Calu3 (cell line): ENCODE data around the gene MAMLD1. TPM values are rescaled to one million over a fixed set of nuclear protein-coding genes. Genes with fewer than 3 reads are reported as not detected.

Source experiments
- BruUV-seq: library from RNA; stranded (reverse); fragments of 400-500 nt; replicated peaks from 2 replicates; lab custom pipeline; 2021; lab: Mats Ljungman, UMichigan
- CTCF ChIA-PET: fragments of 300-600 bp; sonication (Branson Sonifier 250); formaldehyde crosslinking; loops from one replicate; lab custom pipeline; 2022; ENCODE audit warnings: antibody characterized with exemption; lab: Charles Lee
- DNase-seq: peaks from one replicate; pipeline ENCODE4 v3.0.0; 2022
- H3K27ac Mint-ChIP-seq: one replicate; pipeline ENCODE4 v1.8.0; 2022; ENCODE audit warnings: mixed read lengths; ENCODE audit not compliant: unreplicated experiment
- H3K27me3 Mint-ChIP-seq: one replicate; pipeline ENCODE4 v1.8.0; 2022; ENCODE audit warnings: mixed read lengths; ENCODE audit not compliant: unreplicated experiment
- H3K36me3 Mint-ChIP-seq: one replicate; pipeline ENCODE4 v1.8.0; 2022; ENCODE audit warnings: mild to moderate bottlenecking, moderate library complexity, mixed read lengths; ENCODE audit not compliant: insufficient read depth, unreplicated experiment
- H3K4me1 Mint-ChIP-seq: one replicate; pipeline ENCODE4 v1.8.0; 2022; ENCODE audit warnings: mild to moderate bottlenecking, low read depth, mixed read lengths; ENCODE audit not compliant: unreplicated experiment
- H3K4me3 Mint-ChIP-seq: one replicate; pipeline ENCODE4 v1.8.0; 2022; ENCODE audit warnings: mild to moderate bottlenecking, low read depth, moderate library complexity, mixed read lengths; ENCODE audit not compliant: unreplicated experiment
- H3K9me3 Mint-ChIP-seq: one replicate; pipeline ENCODE4 v1.8.0; 2022; ENCODE audit warnings: low read depth, mixed read lengths; ENCODE audit not compliant: unreplicated experiment
- CTCF ChIP-seq: fragments of 200-600 bp; IDR thresholded peaks from one replicate; pipeline ENCODE4 v1.8.0; 2022; ENCODE audit warnings: antibody characterized with exemption; ENCODE audit not compliant: unreplicated experiment
- intact Hi-C: fragments of 100-400 bp; cut with micrococcal nuclease; formaldehyde crosslinking; loops from one replicate; pipeline ENCODE4 v1.10.0; 2022; ENCODE audit not compliant: unreplicated experiment
- total RNA-seq: library from RNA; stranded (reverse); gene quantifications from 2 replicates; pipeline ENCODE4 v1.2.3, GENCODE V29; 2022

MAMLD1 gene
- total RNA-seq, 1 experiment from 2014 or later, result 8.8 TPM

GRCh38 chrX:150454083-150454482 is 91.0 kb downstream of the MAMLD1 start:
- CTCF ChIA-PET, result no interaction called here
- intact Hi-C loops, result no loop called here
- Mint-ChIP-seq H3K4me3 (no peak overlapping the region), H3K27me3 (no peaks in the 10 kb centered on the region), H3K9me3 (no peaks in the 10 kb centered on the region), H3K27ac (no peak overlapping the region), H3K4me1 (no peaks in the 10 kb centered on the region), H3K36me3 (no peaks in the 10 kb centered on the region)
- TF ChIP-seq CTCF, result no peak
- no peak for DNase-seq
- no TSS peak for BruUV-seq

GRCh38 chrX:150454508-150455214 is 91.5 kb downstream of the MAMLD1 start:
- Mint-ChIP-seq H3K4me1 (no peaks in the 10 kb centered on the region), H3K27me3 (no peaks in the 10 kb centered on the region), H3K27ac (no peak overlapping the region), H3K4me3 (no peak overlapping the region), H3K36me3 (no peaks in the 10 kb centered on the region), H3K9me3 (no peaks in the 10 kb centered on the region)
- TF ChIP-seq CTCF, result no peak
- no TSS peak for BruUV-seq
- intact Hi-C loops, result no loop called here
- DNase-seq, result no peak
- CTCF ChIA-PET, result no interaction called here

DNA sequence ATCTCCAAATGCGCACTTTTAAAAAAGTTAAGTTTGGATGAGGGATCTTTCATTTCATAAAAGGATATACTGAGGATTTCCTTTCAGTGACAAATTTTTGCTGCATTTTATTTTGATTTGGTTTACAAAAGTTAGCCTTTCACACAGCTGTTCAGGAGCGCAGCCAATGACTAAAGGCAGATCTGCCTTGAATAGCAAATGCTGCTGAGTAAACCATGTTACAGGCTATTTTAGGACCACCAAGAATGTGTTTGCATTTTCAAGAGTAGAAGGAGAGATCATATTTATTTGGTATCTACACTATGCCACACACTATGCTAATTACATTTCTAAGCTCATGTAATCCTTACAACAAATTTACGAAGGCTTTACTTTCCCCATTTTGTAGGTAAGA is 92.1 kb downstream of the MAMLD1 start:
- CTCF ChIA-PET, result no interaction called here
- no peaks in the 10 kb centered on the region for H3K36me3 Mint-ChIP-seq
- TF ChIP-seq CTCF, result no peak
- H3K27me3 Mint-ChIP-seq, result no peaks in the 10 kb centered on the region
- no peak for DNase-seq
- no peak overlapping the region for H3K27ac Mint-ChIP-seq
- H3K9me3 Mint-ChIP-seq, result no peaks in the 10 kb centered on the region
- no peaks in the 10 kb centered on the region for H3K4me1 Mint-ChIP-seq
- H3K4me3 Mint-ChIP-seq, result no peak overlapping the region
- intact Hi-C loops, result no loop called here
- BruUV-seq, result no TSS peak

- no peaks in the 10 kb centered on the region for H3K27me3 Mint-ChIP-seq
- BruUV-seq, result no TSS peak
- no peak for TF ChIP-seq CTCF
- CTCF ChIA-PET, result no interaction called here
- no peak for DNase-seq
- H3K4me3 Mint-ChIP-seq, result no peak overlapping the region
- H3K9me3 Mint-ChIP-seq, result no peaks in the 10 kb centered on the region
- no peak overlapping the region for H3K27ac Mint-ChIP-seq
- no peaks in the 10 kb centered on the region for H3K4me1 Mint-ChIP-seq
- no peaks in the 10 kb centered on the region for H3K36me3 Mint-ChIP-seq
- intact Hi-C loops, result no loop called here
Measured at GRCh38 chrX:150456466-150456865, 93.3 kb downstream of the MAMLD1 start.
